CD4-positive, alpha-beta T cell treated with Interleukin-15 for 1 hour (primary cell): Measurements from ENCODE around the gene HMGCS2.
"Not testable (repeated sequence)": the region's sequence is repeated elsewhere in the genome, so short reads cannot be mapped to it uniquely, and the experiment has no call there.

Experiments used
- DNase-seq: peaks from one replicate; pipeline ENCODE4 v3.0.0-alpha.2; 2020

Gene HMGCS2

GRCh38 chr1:119786473-119787050 lies 17.9 kb upstream of the HMGCS2 start:
- not testable (repeated sequence) for DNase-seq

GRCh38 chr1:119786046-119786445 lies 17.3 kb upstream of the HMGCS2 start:
- not testable (repeated sequence) for DNase-seq

- no peak for DNase-seq
Measured at GRCh38 chr1:119784191-119784781, 15.6 kb upstream of the HMGCS2 start.

GRCh38 chr1:119783354-119784185 lies 14.9 kb upstream of the HMGCS2 start:
- no peak for DNase-seq

GRCh38 chr1:119782631-119783325 lies 14.1 kb upstream of the HMGCS2 start:
- DNase-seq: no peak

- no peak for DNase-seq
Measured at GRCh38 chr1:119781434-119782210, 12.9 kb upstream of the HMGCS2 start.

GRCh38 chr1:119779869-119780356 lies 11.2 kb upstream of the HMGCS2 start:
- DNase-seq: no peak

- no peak for DNase-seq
Measured at GRCh38 chr1:119778886-119779560, 10.3 kb upstream of the HMGCS2 start.

- DNase-seq: no peak
Measured at GRCh38 chr1:119778359-119778758, 9.7 kb upstream of the HMGCS2 start.

GRCh38 chr1:119774746-119775490 lies 6.2 kb upstream of the HMGCS2 start:
- no peak for DNase-seq

- DNase-seq: no peak
Measured at GRCh38 chr1:119773711-119774241, 5.1 kb upstream of the HMGCS2 start.

GRCh38 chr1:119772298-119772697 lies 3.6 kb upstream of the HMGCS2 start:
- DNase-seq: no peak

- DNase-seq: no peak
Measured at GRCh38 chr1:119771770-119772169, 3.1 kb upstream of the HMGCS2 start.

GRCh38 chr1:119771016-119771415 lies 2.3 kb upstream of the HMGCS2 start:
- no peak for DNase-seq

GRCh38 chr1:119767486-119767885 lies 1.2 kb downstream of the HMGCS2 start:
- no peak for DNase-seq

- no peak for DNase-seq
Measured at GRCh38 chr1:119766374-119766794, 2.3 kb downstream of the HMGCS2 start.

- DNase-seq: no peak
Measured at GRCh38 chr1:119764220-119764619, 4.5 kb downstream of the HMGCS2 start.

GRCh38 chr1:119762953-119763352 lies 5.8 kb downstream of the HMGCS2 start:
- no peak for DNase-seq

GRCh38 chr1:119762409-119762808 lies 6.3 kb downstream of the HMGCS2 start:
- DNase-seq: no peak

GRCh38 chr1:119758584-119758983 lies 10.1 kb downstream of the HMGCS2 start:
- no peak for DNase-seq

GRCh38 chr1:119752592-119752991 lies 16.1 kb downstream of the HMGCS2 start:
- no peak for DNase-seq
